IMR-90 (cell line): ENCODE data around the gene PATJ.

Experiments
- CHD1 ChIP-seq: IDR thresholded peaks from 2 replicates; pipeline ENCODE4 v1.6.1; 2012; ENCODE audit warnings: low read depth, low read length, improper control_type of control experiment
- MAFK ChIP-seq: IDR thresholded peaks from 2 replicates; pipeline ENCODE4 v1.6.1; 2012; ENCODE audit warnings: low read depth, low read length, improper control_type of control experiment
- MAZ ChIP-seq: IDR thresholded peaks from 2 replicates; pipeline ENCODE4 v1.6.1; 2012; ENCODE audit warnings: low read depth, mild to moderate bottlenecking, low read length, improper control_type of control experiment, moderate library complexity, borderline replicate concordance
- POLR2A ChIP-seq: IDR thresholded peaks from 2 replicates; pipeline ENCODE4 v1.6.1; 2012; ENCODE audit warnings: mild to moderate bottlenecking, low read depth, low read length
- TF ChIP-seq, protein P1 (sequence below): conservative IDR thresholded peaks from 2 replicates; pipeline ENCODE4 v1.5.1; 2012; ENCODE audit warnings: mild to moderate bottlenecking, low read depth, low read length, improper control_type of control experiment

DNA sequence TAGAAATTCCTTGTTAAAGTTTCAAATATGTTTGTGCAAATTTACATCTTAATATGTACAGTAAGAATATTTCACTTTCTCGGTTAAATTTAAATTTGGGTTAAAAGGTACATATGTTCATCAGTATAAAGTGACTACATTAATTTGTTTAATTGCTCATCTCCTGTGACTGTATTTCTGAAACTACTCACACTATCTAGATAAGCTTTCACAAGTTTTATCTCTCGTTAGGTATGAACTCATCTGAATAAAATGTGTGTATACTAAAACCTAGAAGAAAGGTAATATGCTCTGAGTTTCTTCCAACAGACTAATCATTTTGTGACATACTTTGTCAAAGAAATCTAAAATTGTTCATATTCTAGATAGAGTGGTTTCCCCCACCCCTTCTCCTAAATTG, 150.7 kb downstream of the PATJ start:
- TF ChIP-seq, protein P1, sequence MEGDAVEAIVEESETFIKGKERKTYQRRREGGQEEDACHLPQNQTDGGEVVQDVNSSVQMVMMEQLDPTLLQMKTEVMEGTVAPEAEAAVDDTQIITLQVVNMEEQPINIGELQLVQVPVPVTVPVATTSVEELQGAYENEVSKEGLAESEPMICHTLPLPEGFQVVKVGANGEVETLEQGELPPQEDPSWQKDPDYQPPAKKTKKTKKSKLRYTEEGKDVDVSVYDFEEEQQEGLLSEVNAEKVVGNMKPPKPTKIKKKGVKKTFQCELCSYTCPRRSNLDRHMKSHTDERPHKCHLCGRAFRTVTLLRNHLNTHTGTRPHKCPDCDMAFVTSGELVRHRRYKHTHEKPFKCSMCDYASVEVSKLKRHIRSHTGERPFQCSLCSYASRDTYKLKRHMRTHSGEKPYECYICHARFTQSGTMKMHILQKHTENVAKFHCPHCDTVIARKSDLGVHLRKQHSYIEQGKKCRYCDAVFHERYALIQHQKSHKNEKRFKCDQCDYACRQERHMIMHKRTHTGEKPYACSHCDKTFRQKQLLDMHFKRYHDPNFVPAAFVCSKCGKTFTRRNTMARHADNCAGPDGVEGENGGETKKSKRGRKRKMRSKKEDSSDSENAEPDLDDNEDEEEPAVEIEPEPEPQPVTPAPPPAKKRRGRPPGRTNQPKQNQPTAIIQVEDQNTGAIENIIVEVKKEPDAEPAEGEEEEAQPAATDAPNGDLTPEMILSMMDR, result no peak
- TF ChIP-seq MAFK (no peak), MAZ (no peak), POLR2A (no peak), CHD1 (no peak)
